Subcutaneous adipose tissue (tissue), 4 donors: ENCODE results near the gene MARS1. TPM values are rescaled to one million over a fixed set of nuclear protein-coding genes. Genes with fewer than 3 reads are reported as not detected.

Experiments
- CTCF ChIP-seq: fragments of 450-650 bp; IDR thresholded peaks from one replicate; pipeline ENCODE4 v1.5.1; 2016; ENCODE audit warnings: low read depth, mild to moderate bottlenecking, control low read depth, antibody characterized with exemption, moderate library complexity
- total RNA-seq, 4 donors: library from RNA; depleted of rRNA; stranded (reverse); fragments of >200 nt; gene quantifications; one replicate each; pipeline ENCODE4 v1.1.0, GENCODE V29; 2016

Gene MARS1
- total RNA-seq, 4 donors from 2014 or later = 43.4 to 86.9 (median 47.5) TPM

GRCh38 chr12:57449375-57449774, 38.5 kb upstream of the MARS1 start:
- TF ChIP-seq CTCF = no peak

GRCh38 chr12:57450057-57450456, 37.8 kb upstream of the MARS1 start:
- TF ChIP-seq CTCF = no peak

GRCh38 chr12:57451233-57451778, 36.6 kb upstream of the MARS1 start:
- TF ChIP-seq CTCF = no peak

- no peak for TF ChIP-seq CTCF
Observed at GRCh38 chr12:57452181-57452936, 35.5 kb upstream of the MARS1 start.

- TF ChIP-seq CTCF = no peak
Observed at GRCh38 chr12:57452937-57453509, 34.8 kb upstream of the MARS1 start.

- TF ChIP-seq CTCF = no peak
Observed at GRCh38 chr12:57454213-57454565, 33.7 kb upstream of the MARS1 start.

GRCh38 chr12:57454566-57455373, 33.1 kb upstream of the MARS1 start, which contains the start of gene INHBE:
Gene INHBE (plus strand): TSS chr12:57455307. CDS start chr12:57455537, 230 bp downstream.
- TF ChIP-seq CTCF = no peak
